Ramos (cell line): Measurements from ENCODE around the gene SUPT5H.

Experiments used
- in situ Hi-C: fragments of 300-500 bp; cut with MboI; formaldehyde crosslinking; loops from one replicate; pipeline ENCODE4 v1.14.3; 2022; ENCODE audit warnings: low sequenced_read_pairs; ENCODE audit not compliant: unreplicated experiment

Gene SUPT5H

DNA sequence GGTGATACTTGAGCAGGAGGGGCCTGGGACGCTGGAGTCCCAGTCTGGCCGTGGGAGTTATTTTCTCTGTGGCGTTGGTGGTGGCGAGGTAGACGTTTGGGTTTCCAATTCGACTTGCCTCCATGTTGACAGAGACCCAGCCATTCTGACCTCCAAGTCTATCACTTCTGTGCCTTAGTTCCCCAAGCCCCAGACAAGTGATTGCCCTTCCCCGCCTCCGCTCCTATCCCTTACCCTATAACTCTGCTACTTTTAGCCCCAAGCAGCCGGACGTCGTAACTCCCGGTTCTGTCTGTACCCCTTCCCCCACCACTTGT lies 35.8 kb downstream of the SUPT5H start:
- in situ Hi-C loops, result no loop called here

DNA sequence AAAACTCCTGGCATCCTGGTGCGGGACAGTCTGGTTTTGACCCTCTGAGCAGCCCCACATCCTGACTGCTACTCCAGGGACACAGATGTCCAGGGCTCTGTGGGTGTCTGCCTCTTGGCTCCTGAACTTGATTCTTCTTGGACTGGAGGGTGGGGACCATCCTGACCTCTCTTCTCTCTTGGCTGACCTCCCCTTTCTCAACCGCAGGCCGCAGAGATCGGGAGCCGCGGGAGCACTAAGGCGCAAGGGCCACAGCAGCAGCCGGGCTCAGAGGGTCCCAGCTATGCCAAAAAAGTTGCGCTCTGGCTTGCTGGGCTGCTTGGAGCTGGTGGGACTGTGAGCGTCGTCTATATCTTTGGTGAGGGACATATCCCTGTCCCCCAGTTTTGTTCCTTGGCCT lies 36.3 kb downstream of the SUPT5H start:
- in situ Hi-C loops, result no loop called here

- in situ Hi-C loops, result no loop called here
Measured at GRCh38 chr19:39483141-39483540, 37.8 kb downstream of the SUPT5H start.

GRCh38 chr19:39489756-39490155 lies 44.4 kb downstream of the SUPT5H start:
- in situ Hi-C loops, result no loop called here

DNA sequence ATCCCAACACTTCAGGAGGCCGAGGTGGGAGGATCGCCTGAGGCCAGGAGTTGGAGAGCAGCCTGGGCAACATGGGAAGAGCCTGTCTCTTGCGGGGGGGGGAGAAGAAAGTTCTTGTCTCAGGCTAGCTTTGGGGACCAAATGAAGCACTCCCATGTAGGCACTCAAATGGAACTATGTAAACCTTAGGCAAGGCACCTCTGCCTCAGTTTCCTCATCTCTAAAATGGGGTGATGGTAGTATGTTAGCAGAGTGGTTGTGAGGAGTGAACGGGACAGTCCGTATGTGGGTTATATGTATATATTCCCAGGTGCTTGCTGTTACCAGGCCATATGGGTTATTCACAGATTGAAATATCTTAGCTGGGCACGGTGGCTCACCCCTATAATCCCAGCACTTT lies 46.8 kb downstream of the SUPT5H start:
- in situ Hi-C loops, result no loop called here

GRCh38 chr19:39492788-39493187 lies 47.4 kb downstream of the SUPT5H start:
- in situ Hi-C loops, result no loop called here

DNA sequence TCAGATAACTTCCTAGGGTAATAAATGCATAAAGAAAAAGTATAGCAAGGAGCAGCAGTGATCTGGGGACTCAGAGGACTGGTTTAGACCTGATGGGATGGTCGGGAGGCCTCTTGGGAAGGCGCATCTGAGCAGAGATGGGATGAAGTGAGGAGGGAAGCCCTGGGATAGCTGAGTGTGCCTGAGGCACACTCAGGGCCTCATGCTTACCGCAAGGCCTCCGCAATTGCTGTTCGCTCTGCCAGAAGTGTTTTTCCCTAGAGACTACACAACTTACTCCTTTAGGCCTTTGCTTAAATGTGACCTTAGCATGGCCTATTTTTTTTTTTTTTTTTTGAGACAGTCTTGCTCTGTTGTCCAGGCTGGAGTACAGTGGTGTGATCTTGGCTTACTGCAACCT lies 49.3 kb downstream of the SUPT5H start:
- in situ Hi-C loops, result no loop called here

DNA sequence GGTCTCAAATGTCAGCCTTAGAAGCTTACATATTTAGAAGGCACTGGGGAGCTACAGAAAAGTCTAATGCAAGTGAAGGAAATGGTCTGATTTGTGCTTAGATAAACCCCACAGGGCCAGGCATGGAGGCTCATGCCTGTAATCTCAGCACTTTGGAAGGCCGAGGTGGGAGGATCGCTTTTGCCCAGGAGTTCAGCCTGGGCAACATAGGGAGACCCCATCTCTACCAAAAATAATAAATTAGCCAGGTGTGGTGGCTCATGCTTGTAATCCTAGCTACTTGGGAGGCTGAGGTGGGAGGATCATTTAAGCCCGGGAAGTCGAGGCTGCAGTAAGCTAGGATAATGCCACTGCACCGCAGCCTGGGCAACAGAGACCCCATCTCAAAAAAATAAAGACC lies 50.7 kb downstream of the SUPT5H start:
- in situ Hi-C loops, result no loop called here

DNA sequence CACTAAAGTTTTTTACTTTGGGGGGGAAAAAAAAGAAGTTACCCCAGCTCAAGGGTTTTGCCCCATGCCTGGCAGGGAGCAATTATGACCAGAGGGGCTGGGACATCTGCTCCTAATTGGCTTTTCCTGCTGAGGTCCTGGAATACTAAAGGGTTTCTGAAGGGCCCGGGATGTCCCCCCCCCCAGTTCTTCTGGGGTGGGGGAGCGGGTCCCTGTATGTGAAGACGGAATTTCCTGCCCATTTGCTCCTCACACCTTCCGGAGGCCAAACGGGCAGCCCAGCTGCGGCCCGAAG lies 52.3 kb downstream of the SUPT5H start:
- in situ Hi-C loops, result no loop called here

DNA sequence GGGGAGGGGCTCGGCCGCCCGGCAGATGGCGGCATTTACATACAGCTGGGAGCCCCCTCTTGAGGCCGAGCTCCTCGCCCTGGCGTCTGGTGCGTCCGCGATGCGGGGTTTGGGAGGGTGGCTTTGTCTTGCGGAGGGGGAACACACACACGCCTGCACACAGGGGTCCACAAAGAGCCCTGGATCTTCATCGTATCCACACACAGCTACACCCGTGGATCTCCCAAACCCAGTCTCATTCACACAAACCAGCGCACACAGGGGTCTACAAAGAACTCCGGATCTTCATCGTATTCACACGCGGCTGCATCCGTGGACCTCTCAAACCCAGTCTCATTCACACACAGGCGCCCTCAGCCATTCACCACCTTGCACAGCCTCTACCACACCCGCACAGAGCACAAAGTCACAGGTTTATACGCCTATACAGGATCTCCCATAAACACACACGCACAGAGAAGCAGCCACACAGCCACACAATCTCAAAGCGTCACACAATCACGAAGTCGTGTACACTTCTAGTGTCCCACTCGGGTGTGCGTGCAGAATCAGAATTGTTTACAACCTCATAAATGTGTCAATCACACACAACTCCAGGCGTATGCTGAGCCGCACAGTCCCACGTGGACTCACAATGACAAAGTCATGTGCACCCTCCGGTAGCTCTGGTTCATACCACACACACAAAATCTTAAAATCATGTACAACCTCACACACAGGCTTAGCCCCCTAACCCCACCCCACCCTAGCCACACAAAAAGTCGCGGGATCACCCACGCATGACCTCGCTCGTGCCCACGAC lies 52.8 kb downstream of the SUPT5H start:
- in situ Hi-C loops, result no loop called here

- in situ Hi-C loops, result no loop called here
Measured at GRCh38 chr19:39498798-39499642, 53.6 kb downstream of the SUPT5H start, which contains the start of gene DLL3. Gene DLL3 (plus strand): TSS chr19:39498947. CDS start chr19:39498975, 28 bp downstream.

- in situ Hi-C loops, result no loop called here
Measured at GRCh38 chr19:39499932-39500331, 54.5 kb downstream of the SUPT5H start.

DNA sequence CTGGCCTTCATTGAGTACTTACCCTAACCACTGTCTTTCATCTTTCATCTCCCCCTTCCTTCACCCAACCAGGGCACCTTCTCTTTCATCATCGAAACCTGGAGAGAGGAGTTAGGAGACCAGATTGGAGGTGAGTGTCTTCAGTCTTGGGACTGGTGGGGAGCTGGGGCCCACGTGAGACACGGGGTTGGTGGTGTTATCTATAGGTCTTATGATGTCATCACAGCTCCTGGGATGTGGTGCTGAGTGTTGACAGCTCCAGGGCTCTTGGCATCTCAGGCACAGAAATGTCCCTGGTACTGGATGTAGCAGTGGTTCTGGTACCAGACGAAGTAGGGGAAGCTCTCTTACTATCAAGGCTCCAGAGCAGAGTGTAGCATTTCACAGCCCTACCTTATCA lies 55.2 kb downstream of the SUPT5H start:
- in situ Hi-C loops, result no loop called here

DNA sequence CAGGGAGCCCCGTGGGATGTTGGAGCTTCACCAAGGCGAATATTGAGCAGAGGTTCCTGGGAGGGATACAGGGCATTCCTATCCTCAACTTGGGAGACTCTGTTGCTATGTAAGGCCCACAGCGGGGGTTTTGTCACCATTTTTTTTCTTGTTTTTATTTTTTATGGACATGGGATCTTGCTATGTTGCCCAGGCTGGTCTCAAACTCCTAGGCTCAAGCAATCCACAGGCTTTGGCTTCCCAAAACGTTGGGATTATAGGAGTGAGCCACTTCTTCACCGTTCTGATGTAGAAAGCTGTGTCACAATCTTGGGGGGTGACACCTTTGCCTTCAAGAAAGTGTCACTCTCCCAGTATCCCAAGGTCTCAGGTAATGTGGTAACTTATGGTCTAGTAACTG lies 56.0 kb downstream of the SUPT5H start:
- in situ Hi-C loops, result no loop called here

- in situ Hi-C loops, result no loop called here
Measured at GRCh38 chr19:39502640-39503417, 57.4 kb downstream of the SUPT5H start.

DNA sequence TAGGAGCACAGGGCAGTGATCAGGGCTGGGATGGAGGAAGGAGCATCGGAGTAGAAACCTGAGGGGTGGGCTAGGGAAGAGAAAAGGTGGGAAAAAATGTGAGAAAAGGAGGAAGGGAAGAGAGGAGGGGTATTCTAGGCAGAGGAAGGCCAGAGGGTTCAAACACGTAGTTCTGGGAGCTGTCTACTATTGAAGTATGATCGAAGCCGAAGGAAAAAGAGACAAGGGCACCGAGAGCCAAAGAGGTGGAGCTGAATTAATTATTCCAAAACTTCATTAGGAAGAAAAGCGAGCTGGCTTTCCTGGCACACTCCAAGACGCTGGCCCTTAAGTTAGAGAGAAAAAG lies 61.2 kb downstream of the SUPT5H start:
- in situ Hi-C loops, result no loop called here

- in situ Hi-C loops, result no loop called here
Measured at GRCh38 chr19:39506944-39507714, 61.7 kb downstream of the SUPT5H start.

GRCh38 chr19:39507715-39508364 lies 62.5 kb downstream of the SUPT5H start:
- in situ Hi-C loops, result no loop called here

DNA sequence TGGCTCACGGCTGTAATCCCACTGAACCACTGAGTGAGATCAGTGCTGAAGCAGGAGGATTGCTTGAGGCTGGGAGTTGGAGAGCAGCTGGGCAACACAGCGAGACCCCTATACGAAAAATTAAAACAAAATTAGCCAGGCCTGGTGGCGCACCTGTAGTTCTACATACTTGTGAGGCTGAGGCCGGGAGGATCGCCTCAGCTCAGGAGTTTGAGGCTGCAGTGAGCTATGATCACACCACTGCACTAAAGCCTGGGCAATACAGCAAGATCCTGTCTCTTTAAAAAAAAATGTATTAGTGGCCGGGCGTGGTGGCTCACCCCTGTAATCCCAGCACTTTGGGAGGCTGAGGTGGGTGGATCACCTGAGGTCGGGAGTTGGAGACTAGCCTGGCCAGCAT lies 63.2 kb downstream of the SUPT5H start:
- in situ Hi-C loops, result no loop called here

DNA sequence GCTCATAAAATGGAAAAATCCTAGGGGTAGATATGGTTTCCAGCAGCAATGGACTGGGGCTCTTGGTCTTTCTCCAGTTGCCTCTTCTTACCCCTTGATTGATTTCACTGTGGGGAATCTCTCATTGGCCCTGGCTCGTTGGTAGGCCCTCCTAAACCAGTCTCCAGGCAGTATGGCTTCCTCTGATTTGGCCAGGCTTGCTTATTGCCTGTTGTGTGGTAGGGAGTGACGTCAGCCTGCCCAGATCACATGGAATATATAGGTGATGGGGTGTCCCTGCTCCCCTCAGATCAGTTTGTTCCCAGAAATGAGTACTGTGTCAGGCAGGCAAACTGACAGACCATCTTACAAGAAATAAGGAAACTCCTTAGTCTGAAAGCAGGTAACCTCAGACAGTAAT lies 63.9 kb downstream of the SUPT5H start:
- in situ Hi-C loops, result no loop called here
